ENCODE results near the gene FXYD7.
"Not testable (repeated sequence)": the region's sequence is repeated elsewhere in the genome, so short reads cannot be mapped to it uniquely, and the experiment has no call there.

The FXYD7 gene

GRCh38 chr19:35178701-35179100, 35.6 kb downstream of the FXYD7 start:
- TF ChIP-seq CTCF (IDR thresholded peaks at IDR 0.05; ENCODE audit: insufficient read depth, missing control alignments): no peak
- DNase-seq (ENCODE audit: insufficient read length, low spot score) (no peak), FAIRE-seq (no peak)

- FAIRE-seq (no peak), DNase-seq (ENCODE audit: insufficient read length, low spot score) (no peak)
- TF ChIP-seq CTCF (IDR thresholded peaks at IDR 0.05; ENCODE audit: insufficient read depth, missing control alignments): no peak
Measured at GRCh38 chr19:35179830-35180229, 36.8 kb downstream of the FXYD7 start.

GRCh38 chr19:35181387-35181786, 38.3 kb downstream of the FXYD7 start:
- no peak for TF ChIP-seq CTCF (IDR thresholded peaks at IDR 0.05; ENCODE audit: insufficient read depth, missing control alignments)
- no peak for FAIRE-seq

GRCh38 chr19:35184267-35184666, 41.2 kb downstream of the FXYD7 start:
- DNase-seq (ENCODE audit: insufficient read length, low spot score) (no peak), FAIRE-seq (no peak)
- no peak for TF ChIP-seq CTCF (IDR thresholded peaks at IDR 0.05; ENCODE audit: insufficient read depth, missing control alignments)

More at GRCh38 chr19:35181387-35181786, 38.3 kb downstream of the FXYD7 start:
- DNase-seq (ENCODE audit: insufficient read length, low spot score): no peak

- no peak for DNase-seq (ENCODE audit: insufficient read length, low spot score)
- FAIRE-seq: no peak
- TF ChIP-seq CTCF (IDR thresholded peaks at IDR 0.05; ENCODE audit: insufficient read depth, missing control alignments): no peak
Measured at GRCh38 chr19:35184884-35185283, 41.8 kb downstream of the FXYD7 start.

GRCh38 chr19:35194012-35194984, 51.2 kb downstream of the FXYD7 start:
- no peak for FAIRE-seq
- no peak for TF ChIP-seq CTCF (IDR thresholded peaks at IDR 0.05; ENCODE audit: insufficient read depth, missing control alignments)

GRCh38 chr19:35195830-35196229, 52.8 kb downstream of the FXYD7 start:
- DNase-seq (ENCODE audit: insufficient read length, low spot score): no peak
- no peak for TF ChIP-seq CTCF (IDR thresholded peaks at IDR 0.05; ENCODE audit: insufficient read depth, missing control alignments)
- no peak for FAIRE-seq

More at GRCh38 chr19:35194012-35194984, 51.2 kb downstream of the FXYD7 start:
- DNase-seq (ENCODE audit: insufficient read length, low spot score): no peak

GRCh38 chr19:35196861-35197260, 53.8 kb downstream of the FXYD7 start:
- not testable (repeated sequence) for FAIRE-seq; DNase-seq (ENCODE audit: insufficient read length, low spot score)

Data from D721Med (cell line).